Astrocyte (in vitro differentiated cells and primary cell): Measurements from ENCODE around the gene FGD5. TPM values are rescaled to one million over a fixed set of nuclear protein-coding genes. Genes with fewer than 3 reads are reported as not detected.

Experiments
- DNase-seq: peaks from one replicate; pipeline ENCODE4 v3.0.0-alpha.2; 2010; ENCODE audit warnings: low read depth
- FAIRE-seq: peaks from 2 replicates; lab custom pipeline; 2011; peaks lifted over from hg19 to GRCh38; lab: Jason Lieb, UNC
- H2AFZ ChIP-seq: 2 replicates; pipeline ENCODE4 v1.6.0; 2012; ENCODE audit warnings: low read depth, low read length, inconsistent platforms
- H3K27ac ChIP-seq: 2 replicates; pipeline ENCODE4 v1.5.1; 2011; ENCODE audit warnings: low read depth, low read length, inconsistent platforms
- H3K27me3 ChIP-seq: 2 replicates; pipeline ENCODE4 v1.6.0; 2011; ENCODE audit warnings: low read length, inconsistent platforms; ENCODE audit not compliant: insufficient read depth
- H3K36me3 ChIP-seq: 2 replicates; pipeline ENCODE4 v1.5.1; 2011; ENCODE audit warnings: low read length, inconsistent platforms; ENCODE audit not compliant: insufficient read depth
- H3K4me1 ChIP-seq: 2 replicates; pipeline ENCODE4 v1.5.1; 2011; ENCODE audit warnings: low read length, inconsistent platforms; ENCODE audit not compliant: insufficient read depth
- H3K4me2 ChIP-seq: 2 replicates; pipeline ENCODE4 v1.6.0; 2012; ENCODE audit warnings: low read length, inconsistent platforms
- H3K4me3 ChIP-seq: 2 replicates; pipeline ENCODE4 v1.5.1; 2011; ENCODE audit warnings: low read depth, mild to moderate bottlenecking, low read length, inconsistent platforms; ENCODE audit not compliant: insufficient read depth
- H3K79me2 ChIP-seq: 2 replicates; pipeline ENCODE4 v1.6.0; 2012; ENCODE audit warnings: mild to moderate bottlenecking, low read length, inconsistent platforms; ENCODE audit not compliant: insufficient read depth
- H3K9ac ChIP-seq: 2 replicates; pipeline ENCODE4 v1.6.0; 2012; ENCODE audit warnings: mild to moderate bottlenecking, low read length, inconsistent platforms
- H3K9me3 ChIP-seq: 2 replicates; pipeline ENCODE4 v1.5.1; 2012; ENCODE audit warnings: low read depth, mild to moderate bottlenecking, low read length, inconsistent platforms; ENCODE audit not compliant: insufficient read depth
- H4K20me1 ChIP-seq: 2 replicates; pipeline ENCODE4 v1.6.0; 2012; ENCODE audit warnings: low read length, inconsistent platforms; ENCODE audit not compliant: insufficient read depth
- H3K27ac Mint-ChIP-seq: one replicate; pipeline ENCODE4 v1.8.0; 2021; ENCODE audit warnings: mild to moderate bottlenecking, mixed read lengths; ENCODE audit not compliant: unreplicated experiment
- H3K27me3 Mint-ChIP-seq: one replicate; pipeline ENCODE4 v1.8.0; 2021; ENCODE audit warnings: low read depth, mixed read lengths; ENCODE audit not compliant: unreplicated experiment
- H3K36me3 Mint-ChIP-seq: one replicate; pipeline ENCODE4 v1.8.0; 2021; ENCODE audit warnings: low read depth, mixed read lengths; ENCODE audit not compliant: unreplicated experiment
- H3K4me1 Mint-ChIP-seq: one replicate; pipeline ENCODE4 v1.8.0; 2021; ENCODE audit warnings: low read depth, mixed read lengths; ENCODE audit not compliant: unreplicated experiment
- H3K4me3 Mint-ChIP-seq: one replicate; pipeline ENCODE4 v1.8.0; 2021; ENCODE audit warnings: mild to moderate bottlenecking, moderate library complexity, mixed read lengths; ENCODE audit not compliant: unreplicated experiment
- H3K9me3 Mint-ChIP-seq: one replicate; pipeline ENCODE4 v1.8.0; 2021; ENCODE audit warnings: mild to moderate bottlenecking, mixed read lengths; ENCODE audit not compliant: unreplicated experiment
- CTCF ChIP-seq: IDR thresholded peaks from 2 replicates; pipeline ENCODE4 v1.5.1; 2011; ENCODE audit warnings: low read depth, mild to moderate bottlenecking, inconsistent platforms, low read length, moderate library complexity; ENCODE audit not compliant: insufficient read depth
- EZH2 ChIP-seq: IDR thresholded peaks from 2 replicates; pipeline ENCODE4 v1.6.1; 2012; ENCODE audit warnings: mild to moderate bottlenecking, low read length, inconsistent platforms; ENCODE audit not compliant: insufficient read depth
- total RNA-seq: library from RNA; stranded (reverse); gene quantifications from 2 replicates; pipeline ENCODE4 v1.2.1, GENCODE V29; 2021

Gene FGD5
- total RNA-seq, 1 donor from 2014 or later, result 2.0 TPM

GRCh38 chr3:14858105-14858504 is 39.3 kb downstream of the FGD5 start:
- no peak overlapping the region for H3K9ac ChIP-seq
- Mint-ChIP-seq H3K27me3 (peaks cover 28% of the 10 kb centered on the region), H3K4me3 (no peak overlapping the region), H3K27ac (no peak overlapping the region), H3K4me1 (no peaks in the 10 kb centered on the region), H3K36me3 (no peaks in the 10 kb centered on the region), H3K9me3 (peaks cover 4% of the 10 kb centered on the region)
- no peaks in the 10 kb centered on the region for H4K20me1 ChIP-seq
- no peaks in the 10 kb centered on the region for H3K79me2 ChIP-seq
- TF ChIP-seq CTCF (no peak), EZH2 (no peak)
- no peak overlapping the region for H3K4me2 ChIP-seq
- DNase-seq (no peak), FAIRE-seq (no peak)
- H3K9me3 ChIP-seq, result no peaks in the 10 kb centered on the region
- no peak overlapping the region for H3K4me3 ChIP-seq
- H3K36me3 ChIP-seq, result no peaks in the 10 kb centered on the region
- no peak overlapping the region for H3K27ac ChIP-seq
- no peak overlapping the region for H2AFZ ChIP-seq
- H3K4me1 ChIP-seq, result no peaks in the 10 kb centered on the region
- peaks cover 3% of the 10 kb centered on the region for H3K27me3 ChIP-seq

- no peak for DNase-seq
- FAIRE-seq, result no peak
- Mint-ChIP-seq H3K4me1 (no peaks in the 10 kb centered on the region), H3K27ac (no peak overlapping the region), H3K27me3 (peaks cover 37% of the 10 kb centered on the region), H3K36me3 (no peaks in the 10 kb centered on the region), H3K9me3 (peaks cover 4% of the 10 kb centered on the region), H3K4me3 (no peak overlapping the region)
- Histone ChIP-seq H3K4me2 (no peak overlapping the region), H3K4me3 (no peak overlapping the region), H3K9ac (no peak overlapping the region), H3K27me3 (peaks cover 3% of the 10 kb centered on the region), H4K20me1 (no peaks in the 10 kb centered on the region), H3K9me3 (no peaks in the 10 kb centered on the region), H2AFZ (no peak overlapping the region), H3K79me2 (no peaks in the 10 kb centered on the region), H3K4me1 (no peaks in the 10 kb centered on the region), H3K27ac (no peak overlapping the region), H3K36me3 (no peaks in the 10 kb centered on the region)
- TF ChIP-seq EZH2 (no peak), CTCF (no peak)
Measured at GRCh38 chr3:14859880-14860279, 41.1 kb downstream of the FGD5 start.

GRCh38 chr3:14861031-14861430 is 42.3 kb downstream of the FGD5 start:
- H3K9ac ChIP-seq, result no peak overlapping the region
- DNase-seq (no peak), FAIRE-seq (no peak)
- H3K27me3 ChIP-seq, result peaks cover 3% of the 10 kb centered on the region
- H3K27ac ChIP-seq, result no peak overlapping the region
- Mint-ChIP-seq H3K9me3 (no peaks in the 10 kb centered on the region), H3K27me3 (peaks cover 44% of the 10 kb centered on the region), H3K36me3 (no peaks in the 10 kb centered on the region), H3K4me3 (no peak overlapping the region), H3K27ac (no peak overlapping the region), H3K4me1 (no peaks in the 10 kb centered on the region)
- H3K36me3 ChIP-seq, result no peaks in the 10 kb centered on the region
- no peak overlapping the region for H3K4me2 ChIP-seq
- no peak overlapping the region for H3K4me3 ChIP-seq
- no peaks in the 10 kb centered on the region for H3K79me2 ChIP-seq
- no peaks in the 10 kb centered on the region for H4K20me1 ChIP-seq
- H3K9me3 ChIP-seq, result no peaks in the 10 kb centered on the region
- H3K4me1 ChIP-seq, result no peaks in the 10 kb centered on the region
- TF ChIP-seq CTCF (no peak), EZH2 (no peak)
- no peak overlapping the region for H2AFZ ChIP-seq
